ENCODE results near the gene LTBP3. TPM values are rescaled to one million over a fixed set of nuclear protein-coding genes. Genes with fewer than 3 reads are reported as not detected.

Gene LTBP3
- total and polyA plus RNA-seq, 2 of the 13 experiments (the other 11 are each of a cell fraction or from before 2014, with no cell fraction given), result 12.2 to 68.1 TPM

GRCh38 chr11:65491614-65492386 lies 66.4 kb downstream of the LTBP3 start (continued):
- TF ChIP-seq KIAA2018 (CRISPR knock-in tag; IDR thresholded peaks at IDR 0.05; ENCODE audit: borderline replicate concordance), result no peak
- peak; percentile 35; the same call in 1 of the 2 replicates for TF ChIP-seq ZNF687 (CRISPR knock-in tag; IDR thresholded peaks at IDR 0.05)
- peak; percentile 20; the same call in 1 of the 2 replicates for TF ChIP-seq TBX2 (CRISPR knock-in tag; IDR thresholded peaks at IDR 0.05; ENCODE audit: borderline replicate concordance)
- 0 out of 2 replicates have a peak, but pooled peaks have one; percentile 18 for TF ChIP-seq TFAP4 (IDR thresholded peaks at IDR 0.05; ENCODE audit: borderline replicate concordance, low read depth)
- no peak for TF ChIP-seq FOXK2 (IDR thresholded peaks at IDR 0.05)
- TF ChIP-seq NR2F6 (IDR thresholded peaks at IDR 0.05), result no peak
- TF ChIP-seq NR2F6 (CRISPR knock-in tag; IDR thresholded peaks at IDR 0.05), result no peak
- TF ChIP-seq ZFY (CRISPR knock-in tag; IDR thresholded peaks at IDR 0.05), result 0 out of 2 replicates have a peak, but pooled peaks have one; percentile 26
- TF ChIP-seq ARID3A (IDR thresholded peaks at IDR 0.05; ENCODE audit: low read depth, low read length), result 0 out of 2 replicates have a peak, but pooled peaks have one; percentile 32
- peak; percentile 44; the same call in 1 of the 2 replicates for TF ChIP-seq ZFP91 (CRISPR knock-in tag; IDR thresholded peaks at IDR 0.05; ENCODE audit: borderline replicate concordance)
- 0 out of 2 replicates have a peak, but pooled peaks have one; percentile 32 for TF ChIP-seq HOXA3 (CRISPR knock-in tag; IDR thresholded peaks at IDR 0.05)
